Ovary (tissue), 9 donors: ENCODE data around the gene DNAAF8. TPM values are rescaled to one million over a fixed set of nuclear protein-coding genes. Genes with fewer than 3 reads are reported as not detected.

Source experiments
- DNase-seq, 5 donors: peaks; one replicate each; pipeline ENCODE4 v3.0.0-alpha.2; 2019 to 2020
- H3K27ac ChIP-seq, 2 donors: fragments of 200-600 bp; one replicate each; pipeline versions ENCODE4 v1.5.1 to v1.8.0; 2019 to 2022
- H3K27me3 ChIP-seq: fragments of 200-600 bp; one replicate; pipeline ENCODE4 v1.8.0; 2022
- H3K36me3 ChIP-seq: fragments of 200-600 bp; sonication (generic); one replicate; pipeline ENCODE4 v1.5.1; 2019
- H3K4me1 ChIP-seq: one replicate; pipeline ENCODE4 v1.8.1; 2013; ENCODE audit warnings: mild to moderate bottlenecking, moderate library complexity; ENCODE audit not compliant: insufficient read depth
- H3K4me3 ChIP-seq: fragments of 200-600 bp; sonication (generic); one replicate; pipeline ENCODE4 v1.5.1; 2017
- H3K9me3 ChIP-seq, 2 donors: fragments of 200-600 bp in 1 of 2; sonication (generic) in 1 of 2; one replicate each; pipeline versions ENCODE4 v1.5.1 to v1.8.1; 2013 to 2019; ENCODE audit warnings: mild to moderate bottlenecking in 1 of 2, moderate library complexity in 1 of 2
- EP300 ChIP-seq: sonication (generic); formaldehyde crosslinking; IDR thresholded peaks from one replicate; pipeline ENCODE4 v1.6.1; 2017; ENCODE audit warnings: antibody characterized with exemption
- POLR2A ChIP-seq: fragments of 450-650 bp; IDR thresholded peaks from one replicate; pipeline ENCODE4 v1.6.1; 2017; ENCODE audit warnings: antibody characterized with exemption, mild to moderate bottlenecking, moderate library complexity
- WGBS, 3 donors: extraction: QIAGEN DNeasy Blood & Tissue Kit in 1 of 3; methylation state at CpG; one replicate each; pipeline versions ENCODE4 v1.1.5 to v1.1.7; 2013 to 2017; 5-methylcytosine and 5-hydroxymethylcytosine counted together
- intact Hi-C, 4 donors: fragments of 100-400 bp; cut with DNase I; formaldehyde crosslinking; loops; one replicate each; pipeline versions ENCODE4 v1.11.0 to v1.15.1; 2022 to 2023
- polyA plus RNA-seq, 2 donors: library from polyadenylated mRNA; stranded (reverse); fragments of 200-250 nt in 1 of 2; fragments of 350-450 nt in 1 of 2; fragmentation: Illumina TruSeq in 1 of 2; extraction: RNeasy Lipid Tissue Mini Kit (QIAGEN cat#74804) in 1 of 2; gene quantifications; one replicate each; pipeline ENCODE4 v1.2.3, GENCODE V29; 2013 to 2014
- total RNA-seq, 7 donors: library from RNA; depleted of rRNA in 2 of 7; stranded (reverse); fragments of >200 nt in 2 of 7; fragmentation: NEBNext Ultra II Directional in 3 of 7; extraction: Animal tissue kit (Norgen Biotek cat#: 25700) in 3 of 7; gene quantifications; one replicate each; pipeline versions ENCODE4 v1.1.0 to v1.2.4, GENCODE V29; 2016 to 2023
- TF ChIP-seq, protein P1 (sequence below), 3 donors: fragments of 450-650 bp in 2 of 3; fragments of 200-600 bp in 1 of 3; IDR thresholded peaks; one replicate each; pipeline versions ENCODE4 v1.5.1 to v1.8.0; 2016 to 2022; ENCODE audit warnings: antibody characterized with exemption in 3 of 3, mild to moderate bottlenecking in 1 of 3
- donor health status: DM: no; HTN: no; CAD: no; lungs with moderate emphysema.
- donor health status: DM: no; HTN: no; CAD: no.
- donor health status: Bipolar disorder and iron deficiency.
- donor health status: DM: yes; HTN: yes; CAD: no.
- donor health status: DM: no; HTN: no; CAD: no.
- donor health status: DM: yes; HTN: yes; CAD: no.

The DNAAF8 gene
- total and polyA plus RNA-seq, 9 donors = 0.35 to 9.1 (median 1.2) TPM

- H3K4me3 ChIP-seq = no peak overlapping the region
- no peaks in the 10 kb centered on the region for H3K4me1 ChIP-seq
- TF ChIP-seq POLR2A = no peak
- TF ChIP-seq, protein P1, sequence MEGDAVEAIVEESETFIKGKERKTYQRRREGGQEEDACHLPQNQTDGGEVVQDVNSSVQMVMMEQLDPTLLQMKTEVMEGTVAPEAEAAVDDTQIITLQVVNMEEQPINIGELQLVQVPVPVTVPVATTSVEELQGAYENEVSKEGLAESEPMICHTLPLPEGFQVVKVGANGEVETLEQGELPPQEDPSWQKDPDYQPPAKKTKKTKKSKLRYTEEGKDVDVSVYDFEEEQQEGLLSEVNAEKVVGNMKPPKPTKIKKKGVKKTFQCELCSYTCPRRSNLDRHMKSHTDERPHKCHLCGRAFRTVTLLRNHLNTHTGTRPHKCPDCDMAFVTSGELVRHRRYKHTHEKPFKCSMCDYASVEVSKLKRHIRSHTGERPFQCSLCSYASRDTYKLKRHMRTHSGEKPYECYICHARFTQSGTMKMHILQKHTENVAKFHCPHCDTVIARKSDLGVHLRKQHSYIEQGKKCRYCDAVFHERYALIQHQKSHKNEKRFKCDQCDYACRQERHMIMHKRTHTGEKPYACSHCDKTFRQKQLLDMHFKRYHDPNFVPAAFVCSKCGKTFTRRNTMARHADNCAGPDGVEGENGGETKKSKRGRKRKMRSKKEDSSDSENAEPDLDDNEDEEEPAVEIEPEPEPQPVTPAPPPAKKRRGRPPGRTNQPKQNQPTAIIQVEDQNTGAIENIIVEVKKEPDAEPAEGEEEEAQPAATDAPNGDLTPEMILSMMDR (IDR thresholded peaks at IDR 0.05) = no peak
- TF ChIP-seq EP300 = no peak
- no peaks in the 10 kb centered on the region for H3K36me3 ChIP-seq
- no peak for DNase-seq
- H3K9me3 ChIP-seq = no peaks in the 10 kb centered on the region
- WGBS, 3 donors = 96% methylated on average over 6 of the region's 6 CpGs
- H3K27me3 ChIP-seq = no peaks in the 10 kb centered on the region
- H3K27ac ChIP-seq = no peak overlapping the region
- intact Hi-C loops = no loop called here
Observed at GRCh38 chr16:4755687-4756086, 21.4 kb downstream of the DNAAF8 start.

DNA sequence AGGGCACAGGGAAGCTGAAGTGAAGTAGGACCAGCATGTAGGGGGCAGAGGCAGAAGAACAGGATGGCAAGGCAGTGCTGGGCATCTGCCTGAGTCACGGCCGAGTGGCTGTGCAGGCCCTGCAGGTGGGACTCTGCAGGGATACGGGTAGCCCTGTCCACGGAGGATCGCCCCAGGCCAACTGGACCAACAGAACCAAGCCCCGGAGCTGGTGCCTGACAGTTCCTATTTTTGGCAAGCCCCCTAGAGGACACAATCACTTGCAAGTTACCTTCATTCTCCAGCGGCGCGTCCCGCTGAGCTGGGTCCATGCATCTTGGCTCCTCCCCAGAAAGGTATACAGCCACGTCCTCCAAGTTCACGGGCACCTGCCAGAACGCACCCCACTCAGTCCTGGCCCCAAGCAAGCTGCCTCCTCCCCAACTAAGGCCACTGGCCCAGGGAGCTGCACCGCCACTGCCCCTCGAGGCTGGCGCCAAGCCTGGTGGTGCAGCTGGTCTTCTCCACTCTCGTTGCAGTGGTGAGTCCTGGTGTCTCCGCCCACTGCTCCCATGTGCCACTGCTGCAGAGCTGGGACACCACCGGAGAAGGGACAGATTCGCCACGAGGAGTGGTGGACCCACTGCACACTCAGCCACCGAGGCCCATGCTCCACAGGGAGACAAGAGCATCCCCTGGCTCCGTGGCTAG lies 26.0 kb downstream of the DNAAF8 start:
- H3K4me1 ChIP-seq = no peaks in the 10 kb centered on the region
- H3K4me3 ChIP-seq = no peak overlapping the region
- whole genome bisulfite sequencing, 3 donors = 82 to 88% (median 83%) methylated on average over 20 to 23 of the region's 23 CpGs
- intact Hi-C loops = no loop called here
- H3K9me3 ChIP-seq = no peaks in the 10 kb centered on the region
- no peak for DNase-seq
- no peaks in the 10 kb centered on the region for H3K27me3 ChIP-seq
- no peaks in the 10 kb centered on the region for H3K36me3 ChIP-seq
- H3K27ac ChIP-seq = no peak overlapping the region
- TF ChIP-seq, protein P1 (IDR thresholded peaks at IDR 0.05) = no peak

DNA sequence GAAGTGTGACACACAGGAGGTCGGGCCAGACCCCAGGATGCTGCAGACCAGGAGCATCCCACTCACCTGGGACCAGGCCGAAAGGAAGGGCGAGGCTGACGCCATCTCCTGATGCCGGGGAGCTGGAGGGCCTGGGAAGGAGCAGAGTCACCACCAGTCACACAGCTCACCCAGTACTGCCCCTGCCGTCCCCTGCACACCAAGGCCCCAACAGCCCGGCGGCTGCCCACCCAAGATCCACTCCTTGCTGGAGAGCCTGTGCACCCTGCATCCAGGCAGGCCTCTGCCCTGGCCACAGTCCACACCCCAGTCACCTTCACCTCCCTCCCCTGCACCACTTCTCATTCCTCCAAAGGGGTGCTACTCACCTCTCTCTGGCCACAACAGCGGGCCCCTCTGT lies 27.9 kb downstream of the DNAAF8 start:
- no peak for TF ChIP-seq EP300
- no peak for TF ChIP-seq POLR2A
- TF ChIP-seq, protein P1 (IDR thresholded peaks at IDR 0.05) = no peak
- Histone ChIP-seq H3K36me3 (no peaks in the 10 kb centered on the region), H3K27me3 (no peaks in the 10 kb centered on the region), H3K9me3 (no peaks in the 10 kb centered on the region), H3K4me1 (peaks cover 2% of the 10 kb centered on the region), H3K27ac (no peak overlapping the region), H3K4me3 (no peak overlapping the region)
- 90 to 94% (median 94%) methylated on average over 9 of the region's 9 CpGs for WGBS, 3 donors
- no peak for DNase-seq
- intact Hi-C loops = no loop called here

DNA sequence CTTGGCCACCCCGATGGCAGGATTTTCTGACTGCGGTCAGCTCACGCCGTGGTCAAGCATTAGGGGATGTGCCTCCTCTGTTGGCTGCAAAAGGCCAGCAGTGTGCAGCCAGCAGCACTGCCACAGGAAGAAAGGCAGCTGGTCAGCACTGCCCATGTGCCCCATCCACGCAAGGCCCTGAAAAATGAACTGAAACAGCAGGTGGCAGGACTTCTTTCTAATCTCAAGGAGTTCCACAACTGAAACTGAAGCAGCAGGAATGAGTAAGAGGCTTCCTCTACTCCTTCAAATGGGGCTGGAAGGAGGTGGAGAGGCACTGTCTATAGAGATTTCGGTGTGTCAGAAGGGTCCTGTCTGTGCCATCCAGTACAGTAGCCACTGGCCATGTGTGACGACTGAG lies 29.5 kb downstream of the DNAAF8 start:
- Histone ChIP-seq H3K4me1 (peaks cover 2% of the 10 kb centered on the region), H3K9me3 (no peaks in the 10 kb centered on the region), H3K4me3 (no peak overlapping the region), H3K27me3 (no peaks in the 10 kb centered on the region), H3K36me3 (no peaks in the 10 kb centered on the region), H3K27ac (no peak overlapping the region)
- WGBS, 3 donors = 88 to 90% (median 89%) methylated on average over 7 of the region's 7 CpGs
- DNase-seq = no peak
- TF ChIP-seq, protein P1 (IDR thresholded peaks at IDR 0.05) = no peak
- intact Hi-C loops = no loop called here
